Amniotic epithelial cell (primary cell): ENCODE measurements around the gene MXRA7.

Experiments used
- DNase-seq: peaks from one replicate; pipeline ENCODE4 v3.0.0-alpha.2; 2010; ENCODE audit warnings: low read depth

Gene MXRA7

GRCh38 chr17:76677406-76677805, 33.4 kb downstream of the MXRA7 start:
- DNase-seq: no peak

- no peak for DNase-seq
These were observed 34.1 kb downstream of the MXRA7 start for GRCh38 chr17:76676629-76677028.

- DNase-seq: no peak
These were observed 35.1 kb downstream of the MXRA7 start for GRCh38 chr17:76675648-76676047.

- no peak for DNase-seq
These were observed 36.2 kb downstream of the MXRA7 start for GRCh38 chr17:76674600-76674999.

GRCh38 chr17:76673729-76674128, 37.0 kb downstream of the MXRA7 start:
- no peak for DNase-seq

GRCh38 chr17:76672892-76673291, 37.9 kb downstream of the MXRA7 start:
- no peak for DNase-seq

- no peak for DNase-seq
These were observed 38.4 kb downstream of the MXRA7 start for GRCh38 chr17:76672270-76672851.

GRCh38 chr17:76671912-76672262, 38.9 kb downstream of the MXRA7 start:
- DNase-seq: no peak

GRCh38 chr17:76671123-76671911, 39.4 kb downstream of the MXRA7 start:
- peak; percentile 100 for DNase-seq

GRCh38 chr17:76670718-76671122, 40.0 kb downstream of the MXRA7 start:
- no peak for DNase-seq

- DNase-seq: no peak
These were observed 40.6 kb downstream of the MXRA7 start for GRCh38 chr17:76670020-76670717.

GRCh38 chr17:76667786-76668453, 42.8 kb downstream of the MXRA7 start:
- DNase-seq: peak; percentile 91

GRCh38 chr17:76667491-76667755, 43.3 kb downstream of the MXRA7 start:
- no peak for DNase-seq

- DNase-seq: no peak
These were observed 50.1 kb downstream of the MXRA7 start for GRCh38 chr17:76660656-76661042.

GRCh38 chr17:76659928-76660655, 50.7 kb downstream of the MXRA7 start:
- peak; percentile 76 for DNase-seq

GRCh38 chr17:76658242-76658662, 52.5 kb downstream of the MXRA7 start:
- no peak for DNase-seq

- DNase-seq: no peak
These were observed 53.1 kb downstream of the MXRA7 start for GRCh38 chr17:76657505-76658241.

- peak; percentile 72 for DNase-seq
These were observed 56.4 kb downstream of the MXRA7 start for GRCh38 chr17:76654408-76654807.

GRCh38 chr17:76650504-76650903, 60.3 kb downstream of the MXRA7 start:
- DNase-seq: no peak

GRCh38 chr17:76646712-76647111, 64.1 kb downstream of the MXRA7 start:
- no peak for DNase-seq

- DNase-seq: peak; percentile 3
These were observed 65.3 kb downstream of the MXRA7 start for GRCh38 chr17:76645481-76645880.

- DNase-seq: no peak
These were observed 65.8 kb downstream of the MXRA7 start for GRCh38 chr17:76644995-76645394.
